Measurements from ENCODE around the gene GALNT4.

The GALNT4 gene

GRCh38 chr12:89524541-89525304, at the start of gene GALNT4:
GALNT4 (minus strand) TSS chr12:89524796; CDS start chr12:89524549, 247 bp downstream.
- Histone ChIP-seq H4K20me1 (ENCODE audit: control insufficient read depth, insufficient read depth, low read depth, low read length) (no peaks in the 10 kb centered on the region), H3K4me3 (ENCODE audit: low read length) (peak within 1 kb of the TSS; percentile 97), H3K9me2 (replicated peaks; ENCODE audit: control insufficient read depth, low read length) (no peaks in the 10 kb centered on the region), H3K4me1 (ENCODE audit: control insufficient read depth, low read length) (peaks cover 45% of the 10 kb centered on the region), H3F3A (ENCODE audit: control insufficient read depth, insufficient read depth) (peaks cover 15% of the 10 kb centered on the region), H3K36me3 (ENCODE audit: control insufficient read depth, low read length) (peaks cover 28% of the 10 kb centered on the region), H3K4me2 (ENCODE audit: low read length) (peak within 1 kb of the TSS; percentile 87), H3K27ac (ENCODE audit: low read depth, low read length) (peak within 1 kb of the TSS; percentile 64), H3K27me3 (ENCODE audit: control insufficient read depth, low read length) (no peaks in the 10 kb centered on the region), H3K79me2 (ENCODE audit: control insufficient read depth, low read length) (peaks cover 52% of the 10 kb centered on the region), H3K9me3 (ENCODE audit: control insufficient read depth, insufficient read depth, low read length) (no peaks in the 10 kb centered on the region)
- no peak for TF ChIP-seq EZH2phosphoT487 (IDR thresholded peaks at IDR 0.05; ENCODE audit: borderline replicate concordance, low read length)
- TF ChIP-seq, protein P1, sequence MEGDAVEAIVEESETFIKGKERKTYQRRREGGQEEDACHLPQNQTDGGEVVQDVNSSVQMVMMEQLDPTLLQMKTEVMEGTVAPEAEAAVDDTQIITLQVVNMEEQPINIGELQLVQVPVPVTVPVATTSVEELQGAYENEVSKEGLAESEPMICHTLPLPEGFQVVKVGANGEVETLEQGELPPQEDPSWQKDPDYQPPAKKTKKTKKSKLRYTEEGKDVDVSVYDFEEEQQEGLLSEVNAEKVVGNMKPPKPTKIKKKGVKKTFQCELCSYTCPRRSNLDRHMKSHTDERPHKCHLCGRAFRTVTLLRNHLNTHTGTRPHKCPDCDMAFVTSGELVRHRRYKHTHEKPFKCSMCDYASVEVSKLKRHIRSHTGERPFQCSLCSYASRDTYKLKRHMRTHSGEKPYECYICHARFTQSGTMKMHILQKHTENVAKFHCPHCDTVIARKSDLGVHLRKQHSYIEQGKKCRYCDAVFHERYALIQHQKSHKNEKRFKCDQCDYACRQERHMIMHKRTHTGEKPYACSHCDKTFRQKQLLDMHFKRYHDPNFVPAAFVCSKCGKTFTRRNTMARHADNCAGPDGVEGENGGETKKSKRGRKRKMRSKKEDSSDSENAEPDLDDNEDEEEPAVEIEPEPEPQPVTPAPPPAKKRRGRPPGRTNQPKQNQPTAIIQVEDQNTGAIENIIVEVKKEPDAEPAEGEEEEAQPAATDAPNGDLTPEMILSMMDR (IDR thresholded peaks at IDR 0.05; ENCODE audit: low read depth, low read length, poor library complexity, severe bottlenecking) = peak; percentile 60

DNA sequence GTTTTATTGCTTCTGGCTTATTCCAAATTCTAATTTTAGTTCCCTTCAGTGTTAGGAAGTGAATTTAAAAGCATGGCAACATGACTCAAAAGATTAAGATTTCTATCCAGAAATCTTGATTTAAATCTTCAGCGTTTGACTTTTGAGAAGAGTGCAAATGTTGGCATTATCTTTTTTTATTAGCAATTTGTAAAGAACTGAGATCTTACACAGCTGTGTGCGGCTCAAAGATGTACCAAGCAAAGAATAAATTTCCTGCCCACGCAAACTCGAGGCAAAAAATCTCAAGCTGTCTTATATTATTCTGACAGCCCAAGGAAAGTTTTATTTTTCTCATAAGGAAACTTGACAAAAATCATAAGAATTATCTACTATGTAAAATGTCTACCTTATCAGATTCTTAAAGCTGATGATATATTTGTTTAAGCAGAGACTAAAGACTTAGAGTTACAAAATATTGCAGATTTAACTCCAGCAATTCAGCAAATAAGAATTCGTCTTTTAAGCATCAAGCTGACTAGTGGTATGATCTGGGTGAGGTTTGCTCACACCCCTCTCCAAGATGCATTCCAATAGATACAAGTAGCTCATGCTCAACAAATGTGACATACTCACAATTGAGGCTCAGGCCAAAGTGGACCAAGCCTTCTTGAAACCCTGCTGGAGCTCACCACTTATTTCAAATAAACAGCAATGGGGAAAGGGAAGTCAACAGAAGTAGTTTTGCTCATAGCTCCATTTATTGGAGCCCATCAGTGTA, 48.6 kb upstream of the GALNT4 start:
- Histone ChIP-seq H3K9me3 (ENCODE audit: control insufficient read depth, insufficient read depth, low read length) (no peaks in the 10 kb centered on the region), H3F3A (ENCODE audit: control insufficient read depth, insufficient read depth) (no peaks in the 10 kb centered on the region; the same call in 1 of the 2 replicates), H3K4me3 (ENCODE audit: low read length) (no peak overlapping the region), H4K20me1 (ENCODE audit: control insufficient read depth, insufficient read depth, low read depth, low read length) (no peaks in the 10 kb centered on the region), H3K9me2 (replicated peaks; ENCODE audit: control insufficient read depth, low read length) (no peaks in the 10 kb centered on the region), H3K4me1 (ENCODE audit: control insufficient read depth, low read length) (peaks cover 4% of the 10 kb centered on the region; the same call in 1 of the 2 replicates), H3K79me2 (ENCODE audit: control insufficient read depth, low read length) (no peaks in the 10 kb centered on the region), H3K36me3 (ENCODE audit: control insufficient read depth, low read length) (no peaks in the 10 kb centered on the region), H3K27ac (ENCODE audit: low read depth, low read length) (no peak overlapping the region), H3K4me2 (ENCODE audit: low read length) (no peak overlapping the region), H3K27me3 (ENCODE audit: control insufficient read depth, low read length) (no peaks in the 10 kb centered on the region)
- TF ChIP-seq, protein P1 (IDR thresholded peaks at IDR 0.05; ENCODE audit: low read depth, low read length, poor library complexity, severe bottlenecking) = no peak
- no peak for TF ChIP-seq EZH2phosphoT487 (IDR thresholded peaks at IDR 0.05; ENCODE audit: borderline replicate concordance, low read length)

- TF ChIP-seq EZH2phosphoT487 (IDR thresholded peaks at IDR 0.05; ENCODE audit: borderline replicate concordance, low read length) = no peak
- TF ChIP-seq, protein P1 (IDR thresholded peaks at IDR 0.05; ENCODE audit: low read depth, low read length, poor library complexity, severe bottlenecking) = no peak
- H3F3A ChIP-seq (ENCODE audit: control insufficient read depth, insufficient read depth) = no peaks in the 10 kb centered on the region; the same call in 1 of the 2 replicates
These were observed 47.0 kb upstream of the GALNT4 start for GRCh38 chr12:89571491-89572195.

More at GRCh38 chr12:89571491-89572195, 47.0 kb upstream of the GALNT4 start:
- no peak overlapping the region for H3K27ac ChIP-seq (ENCODE audit: low read depth, low read length)
- H3K4me2 ChIP-seq (ENCODE audit: low read length) = no peak overlapping the region
- no peaks in the 10 kb centered on the region for H3K27me3 ChIP-seq (ENCODE audit: control insufficient read depth, low read length)
- no peak overlapping the region for H3K4me3 ChIP-seq (ENCODE audit: low read length)
- H3K79me2 ChIP-seq (ENCODE audit: control insufficient read depth, low read length) = no peaks in the 10 kb centered on the region
- no peaks in the 10 kb centered on the region for H4K20me1 ChIP-seq (ENCODE audit: control insufficient read depth, insufficient read depth, low read depth, low read length)
- no peaks in the 10 kb centered on the region for H3K9me3 ChIP-seq (ENCODE audit: control insufficient read depth, insufficient read depth, low read length)
- no peaks in the 10 kb centered on the region for H3K36me3 ChIP-seq (ENCODE audit: control insufficient read depth, low read length)
- peaks cover 4% of the 10 kb centered on the region; the same call in 1 of the 2 replicates for H3K4me1 ChIP-seq (ENCODE audit: control insufficient read depth, low read length)
- no peaks in the 10 kb centered on the region for H3K9me2 ChIP-seq (replicated peaks; ENCODE audit: control insufficient read depth, low read length)
